Measurements from ENCODE around the gene SLC5A6.
"Not testable (repeated sequence)": the region's sequence is repeated elsewhere in the genome, so short reads cannot be mapped to it uniquely, and the experiment has no call there.

The SLC5A6 gene

GRCh38 chr2:27177441-27178351 is 34.4 kb downstream of the SLC5A6 start:
- no peak for DNase-seq (ENCODE audit: low read depth in 2 of 2, low spot score in 1 of 2)

GRCh38 chr2:27175781-27176180 is 36.3 kb downstream of the SLC5A6 start:
- DNase-seq (ENCODE audit: low read depth in 2 of 2, low spot score in 1 of 2): not testable (repeated sequence)

GRCh38 chr2:27175330-27175729 is 36.7 kb downstream of the SLC5A6 start:
- no peak for DNase-seq (ENCODE audit: low read depth in 2 of 2, low spot score in 1 of 2)

GRCh38 chr2:27174638-27175037 is 37.4 kb downstream of the SLC5A6 start:
- no peak for DNase-seq (ENCODE audit: low read depth in 2 of 2, low spot score in 1 of 2)

GRCh38 chr2:27171351-27171848 is 40.7 kb downstream of the SLC5A6 start:
- no peak for DNase-seq (ENCODE audit: low read depth in 2 of 2, low spot score in 1 of 2)

GRCh38 chr2:27170581-27171337 is 41.3 kb downstream of the SLC5A6 start:
- no peak for DNase-seq (ENCODE audit: low read depth in 2 of 2, low spot score in 1 of 2)

GRCh38 chr2:27164960-27165763 is 46.9 kb downstream of the SLC5A6 start:
- DNase-seq (ENCODE audit: low read depth in 2 of 2, low spot score in 1 of 2): no peak

- no peak for DNase-seq (ENCODE audit: low read depth in 2 of 2, low spot score in 1 of 2)
Measured at GRCh38 chr2:27162151-27163121, 49.6 kb downstream of the SLC5A6 start.

- no peak for DNase-seq (ENCODE audit: low read depth in 2 of 2, low spot score in 1 of 2)
Measured at GRCh38 chr2:27160191-27160590, 51.9 kb downstream of the SLC5A6 start.

GRCh38 chr2:27159271-27159670 is 52.8 kb downstream of the SLC5A6 start:
- no peak for DNase-seq (ENCODE audit: low read depth in 2 of 2, low spot score in 1 of 2)

- no peak for DNase-seq (ENCODE audit: low read depth in 2 of 2, low spot score in 1 of 2)
Measured at GRCh38 chr2:27158468-27158867, 53.6 kb downstream of the SLC5A6 start.

- no peak for DNase-seq (ENCODE audit: low read depth in 2 of 2, low spot score in 1 of 2)
Measured at GRCh38 chr2:27155069-27155520, 57.0 kb downstream of the SLC5A6 start.

- DNase-seq (ENCODE audit: low read depth in 2 of 2, low spot score in 1 of 2): no peak
Measured at GRCh38 chr2:27154488-27154887, 57.6 kb downstream of the SLC5A6 start.

GRCh38 chr2:27152796-27153464 is 59.1 kb downstream of the SLC5A6 start:
- no peak for DNase-seq (ENCODE audit: low read depth in 2 of 2, low spot score in 1 of 2)

GRCh38 chr2:27152102-27152795 is 59.8 kb downstream of the SLC5A6 start:
- DNase-seq (ENCODE audit: low read depth in 2 of 2, low spot score in 1 of 2): no peak

- DNase-seq (ENCODE audit: low read depth in 2 of 2, low spot score in 1 of 2): no peak
Measured at GRCh38 chr2:27150639-27151230, 61.3 kb downstream of the SLC5A6 start.

All from stimulated activated CD8-positive, alpha-beta memory T cell treated with anti-CD3 and anti-CD28 coated beads, Interleukin-4, amount 100 ng/mL, for 4 hours (primary cell).